KG1 (cell line): ENCODE data around the gene CLCN4.

Experiments
- DNase-seq: peaks from one replicate; lab custom pipeline; 2025; lab: John Stamatoyannopoulos, UW

The CLCN4 gene

DNA sequence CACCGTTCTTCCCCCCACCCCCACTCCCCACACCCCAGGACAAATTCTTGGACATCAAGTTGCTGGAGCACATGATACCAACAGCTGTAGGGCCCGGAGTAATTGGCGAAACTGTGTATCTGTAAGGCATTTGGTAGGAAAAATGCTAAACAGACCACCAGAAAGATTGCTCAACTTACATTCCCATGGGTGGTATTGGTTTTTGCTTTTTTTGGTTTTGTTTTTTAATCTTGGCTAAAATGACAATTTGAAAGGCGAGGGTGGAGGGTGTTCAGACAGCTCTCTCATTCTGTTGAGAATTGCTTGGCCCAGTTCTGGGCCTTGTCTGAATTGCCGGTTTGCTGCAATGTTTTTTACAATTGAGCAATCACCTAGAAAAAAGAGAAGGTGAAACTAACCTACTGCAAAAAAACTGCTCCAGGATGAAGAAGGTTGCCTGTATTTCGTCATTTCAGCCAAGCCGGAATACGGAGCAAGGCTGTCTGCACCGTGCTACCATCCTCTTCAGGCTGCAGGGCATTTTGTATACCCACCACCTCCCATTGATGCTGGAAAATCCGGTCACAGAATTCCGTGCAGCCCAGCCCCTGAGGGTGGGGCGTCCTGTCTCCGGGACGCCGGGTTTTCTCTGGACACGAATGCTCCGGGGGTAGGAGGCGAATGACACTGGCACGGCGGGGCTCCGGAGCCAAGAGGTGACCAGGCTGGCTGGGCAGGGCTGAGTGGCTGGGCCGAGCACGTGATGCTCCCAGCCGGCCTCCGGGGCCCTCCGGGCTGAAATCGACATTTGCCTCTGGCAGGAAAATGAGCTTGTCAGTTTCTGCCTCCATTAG lies at the start of gene CLCN4:
Gene CLCN4 (plus strand): TSS at position 777 of the 833 bp plus-strand sequence. CDS start 28,058 bp downstream, outside the sequence.
- DNase-seq: no peak

- DNase-seq: no peak
These were observed 49.3 kb upstream of the CLCN4 start for GRCh38 chrX:10107483-10107882.

DNA sequence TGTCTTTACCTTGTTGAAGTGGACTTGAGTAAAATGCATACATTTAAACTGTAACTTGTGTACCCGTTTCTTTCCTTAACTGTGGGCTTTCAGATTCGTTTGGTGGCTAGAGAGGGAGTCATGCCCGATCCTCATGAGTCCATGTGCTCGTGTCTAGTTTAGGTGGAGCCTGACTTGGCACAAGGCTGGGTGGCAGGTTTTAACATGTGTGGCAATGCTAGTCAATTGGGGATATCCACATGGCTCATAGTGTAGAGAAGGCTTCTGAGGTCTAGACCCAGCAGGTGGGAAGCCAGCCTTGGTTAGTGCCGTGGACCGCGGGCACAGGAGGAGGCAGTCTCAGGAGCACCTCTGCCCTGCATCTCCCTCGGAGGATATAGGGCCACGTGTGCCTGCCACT lies 48.5 kb upstream of the CLCN4 start:
- DNase-seq: no peak

DNA sequence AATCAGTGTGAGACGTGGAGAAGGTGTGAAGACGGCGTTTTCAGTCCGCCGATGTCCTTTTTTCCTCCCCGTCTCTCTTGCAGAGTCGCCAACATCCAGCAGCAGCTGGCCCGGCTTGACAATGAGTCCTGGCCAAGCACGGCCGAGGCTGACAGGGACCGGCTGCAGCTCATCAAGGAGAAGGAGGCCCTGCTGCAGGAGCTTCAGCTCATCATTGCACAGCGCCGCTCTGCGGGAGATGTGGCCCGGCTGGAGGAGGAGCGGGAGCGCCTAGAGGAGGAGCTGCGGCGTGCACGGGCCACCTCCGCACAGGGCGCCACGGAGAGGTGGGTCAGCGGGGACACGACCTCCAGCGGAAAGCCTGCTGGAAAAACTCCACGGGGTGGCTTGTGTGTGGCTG lies 47.1 kb upstream of the CLCN4 start:
- DNase-seq: no peak

DNA sequence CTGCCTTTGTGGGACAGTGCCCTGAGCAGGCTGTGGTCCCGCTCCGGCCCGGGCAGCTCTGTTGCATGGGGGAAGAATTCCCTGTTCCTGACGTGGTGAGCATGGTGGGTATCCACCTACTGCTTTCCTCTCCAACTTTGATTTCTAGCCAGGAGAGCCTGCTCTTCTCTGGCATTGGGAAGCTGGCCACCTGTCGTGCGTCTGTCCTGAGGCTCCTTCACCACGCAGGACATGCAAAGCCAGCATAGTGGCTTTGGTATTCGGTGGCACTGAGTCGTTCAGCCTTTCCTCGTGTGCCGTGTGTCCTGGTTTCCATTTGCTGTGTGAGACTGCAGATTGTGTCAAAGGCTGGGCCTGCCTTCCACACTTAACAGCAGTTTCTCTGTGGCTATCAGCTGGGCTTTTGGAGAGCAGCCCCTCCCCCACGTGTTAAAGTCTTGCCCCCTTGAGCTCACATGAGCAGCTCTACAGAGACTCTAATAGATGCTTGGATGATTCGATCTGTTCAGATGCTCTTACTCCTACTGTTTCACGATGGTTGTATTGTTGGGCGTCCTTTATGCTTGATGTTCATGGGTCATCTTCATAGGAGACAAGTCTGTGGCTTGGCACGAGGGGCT lies 46.3 kb upstream of the CLCN4 start:
- no peak for DNase-seq

DNA sequence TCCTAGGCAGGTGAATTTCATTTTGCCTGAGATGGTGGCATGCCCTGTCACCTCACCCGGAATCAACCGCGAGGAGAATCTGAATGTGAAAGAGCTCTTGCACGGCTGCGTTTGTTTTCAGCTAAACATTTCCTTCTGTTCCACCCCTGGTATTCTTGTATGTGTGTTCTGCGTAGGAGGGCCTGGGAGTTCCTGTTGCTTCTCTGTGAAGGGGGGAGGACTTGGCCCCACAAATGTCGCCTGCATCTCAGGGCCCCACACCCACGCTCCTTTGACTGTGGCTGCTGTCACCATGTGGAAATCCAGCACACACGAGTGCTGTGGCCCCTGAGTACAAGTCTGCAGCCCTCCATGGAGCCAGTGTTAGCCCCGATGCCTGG lies 45.8 kb upstream of the CLCN4 start:
- no peak for DNase-seq

- DNase-seq: peak; percentile 29
These were observed 45.2 kb upstream of the CLCN4 start for GRCh38 chrX:10111364-10112148.

DNA sequence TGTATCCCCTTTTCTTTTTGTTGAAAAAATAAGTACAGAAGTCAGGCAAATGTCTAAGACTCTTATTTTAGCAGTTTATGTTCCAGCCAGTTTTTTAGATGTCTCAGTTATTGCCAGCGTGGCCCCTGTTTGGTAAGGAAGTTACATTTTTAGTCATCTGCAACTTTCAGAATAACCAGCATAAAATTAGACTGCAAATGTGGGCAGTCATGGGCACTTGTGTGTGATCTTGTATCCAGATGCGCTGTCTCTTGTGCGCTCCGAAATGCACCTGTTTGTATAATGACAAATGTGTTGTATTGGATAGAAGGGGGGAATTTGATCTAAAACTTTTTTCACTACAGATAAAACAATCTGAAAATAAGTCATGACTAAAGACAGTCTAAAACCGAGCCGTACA lies 44.3 kb upstream of the CLCN4 start:
- DNase-seq: no peak

- no peak for DNase-seq
These were observed 41.7 kb upstream of the CLCN4 start for GRCh38 chrX:10115082-10115481.

DNA sequence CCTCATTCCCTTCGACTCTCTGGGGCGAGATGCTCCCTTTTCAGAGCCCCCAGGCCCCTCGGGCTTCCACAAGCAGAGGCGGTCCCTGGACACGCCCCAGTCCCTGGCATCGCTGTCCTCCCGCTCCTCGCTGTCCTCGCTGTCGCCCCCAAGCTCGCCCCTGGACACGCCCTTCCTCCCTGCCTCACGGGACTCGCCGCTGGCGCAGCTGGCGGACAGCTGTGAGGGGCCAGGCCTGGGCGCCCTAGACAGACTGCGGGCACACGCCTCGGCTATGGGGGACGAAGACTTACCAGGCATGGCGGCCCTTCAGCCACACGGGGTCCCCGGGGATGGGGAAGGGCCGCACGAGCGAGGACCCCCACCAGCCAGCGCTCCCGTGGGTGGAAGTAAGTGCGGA lies 39.5 kb upstream of the CLCN4 start:
- DNase-seq: no peak

- no peak for DNase-seq
These were observed 38.9 kb upstream of the CLCN4 start for GRCh38 chrX:10117864-10118377.

DNA sequence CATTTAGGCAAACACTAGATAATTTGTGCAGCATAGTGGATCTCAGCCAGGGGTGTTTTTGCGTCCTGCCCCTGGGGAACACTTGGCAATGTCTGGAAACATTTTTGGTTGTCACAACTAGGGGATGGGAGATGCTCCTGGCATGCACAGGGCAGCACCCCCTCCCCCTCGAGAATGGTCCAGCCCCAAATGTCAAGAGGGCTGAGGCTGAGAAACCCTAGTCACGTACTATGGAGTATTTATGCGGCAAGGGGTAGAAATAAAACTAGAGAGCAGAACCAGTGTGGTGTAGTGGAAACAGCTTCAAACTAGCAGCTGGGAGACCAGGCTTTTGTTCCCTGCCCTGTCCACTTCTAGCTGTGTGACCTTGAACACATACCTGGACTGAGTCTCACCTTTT lies 38.2 kb upstream of the CLCN4 start:
- DNase-seq: no peak

DNA sequence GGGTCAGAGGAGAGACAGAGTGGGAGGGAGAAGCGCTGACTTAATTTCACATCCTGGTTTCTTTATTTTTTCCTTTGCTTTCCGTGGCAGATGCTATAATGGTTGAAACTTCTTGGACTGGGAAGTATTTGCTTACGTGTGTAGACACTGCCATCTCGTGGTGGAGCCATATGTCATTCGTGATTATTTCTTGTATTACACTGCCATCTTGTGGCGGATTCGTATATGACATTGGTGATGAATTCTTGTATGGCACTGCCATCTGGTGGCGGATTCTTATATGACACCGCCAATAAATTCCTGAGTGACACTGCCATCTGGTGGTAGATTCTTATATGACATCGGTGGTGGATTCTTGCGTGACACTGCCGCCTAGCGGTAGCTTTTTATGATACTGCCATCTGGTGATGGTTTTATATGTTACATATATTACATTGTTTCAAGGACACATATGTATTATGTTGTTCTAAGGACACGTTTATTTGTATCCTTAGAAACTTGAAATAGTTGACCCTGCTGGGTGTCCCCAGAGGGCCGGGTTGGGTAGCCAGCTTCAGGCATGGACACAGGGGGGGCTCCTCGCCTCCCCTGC lies 37.3 kb upstream of the CLCN4 start:
- DNase-seq: peak; percentile 54

GRCh38 chrX:10120331-10120730 lies 36.4 kb upstream of the CLCN4 start:
- no peak for DNase-seq

DNA sequence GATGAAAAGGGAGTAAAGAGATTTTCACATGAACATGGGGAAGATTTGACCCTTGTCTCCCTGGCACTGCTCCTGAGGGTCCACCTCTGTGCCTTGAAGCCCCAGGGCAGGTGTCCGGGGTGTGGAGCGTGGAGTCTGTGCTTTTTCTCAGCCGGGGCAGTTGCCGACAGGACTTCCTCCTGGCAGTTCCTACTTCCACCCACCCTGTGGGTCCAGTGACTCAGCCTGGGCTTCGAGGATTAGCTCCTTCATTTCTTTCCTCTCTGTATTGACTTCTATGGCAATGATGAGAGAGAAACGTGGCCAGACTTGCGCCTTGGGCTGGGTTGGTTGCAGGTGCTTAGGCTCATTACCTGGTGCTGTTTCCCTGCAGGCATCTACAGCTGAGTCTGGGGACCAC lies 35.9 kb upstream of the CLCN4 start:
- no peak for DNase-seq

- DNase-seq: peak; percentile 39
These were observed 35.0 kb upstream of the CLCN4 start for GRCh38 chrX:10121787-10122186.

DNA sequence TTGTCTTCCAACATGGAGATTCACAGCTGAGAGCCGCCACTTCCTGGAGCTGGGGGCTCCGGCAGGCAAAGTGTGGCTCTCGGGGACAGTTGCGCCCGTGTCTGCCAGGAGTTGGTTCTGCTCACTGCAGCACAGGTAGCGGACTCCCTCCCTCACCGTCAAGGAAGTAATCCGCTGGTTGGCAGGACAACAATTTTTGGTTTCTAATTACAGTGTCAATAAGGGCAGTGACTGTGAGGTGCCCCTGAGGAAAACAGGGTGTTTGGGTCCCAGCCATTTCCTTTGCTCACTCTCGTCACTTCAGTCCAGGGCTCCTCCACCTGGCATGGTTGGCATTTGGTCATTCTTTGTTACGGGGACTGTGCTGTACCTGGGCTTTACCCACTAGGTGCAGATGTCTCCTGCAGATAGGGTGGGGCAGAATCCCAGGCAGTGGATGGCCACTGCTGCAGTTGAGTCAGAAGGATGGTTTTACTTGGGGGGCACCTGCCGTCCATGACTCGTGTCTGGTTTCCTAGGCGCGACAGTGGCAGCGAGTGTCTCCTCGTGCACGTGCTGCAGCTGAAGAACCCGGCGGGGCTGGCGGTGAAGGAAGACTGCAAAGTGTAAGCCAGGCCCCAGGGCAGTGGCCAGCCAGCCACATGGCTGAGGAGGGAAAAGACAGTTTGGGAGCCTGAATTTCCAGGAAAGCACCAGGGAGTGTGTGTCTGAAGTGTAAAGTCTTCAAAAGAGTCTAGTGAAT lies 32.1 kb upstream of the CLCN4 start:
- no peak for DNase-seq

- DNase-seq: no peak
These were observed 31.5 kb upstream of the CLCN4 start for GRCh38 chrX:10125248-10125615.

DNA sequence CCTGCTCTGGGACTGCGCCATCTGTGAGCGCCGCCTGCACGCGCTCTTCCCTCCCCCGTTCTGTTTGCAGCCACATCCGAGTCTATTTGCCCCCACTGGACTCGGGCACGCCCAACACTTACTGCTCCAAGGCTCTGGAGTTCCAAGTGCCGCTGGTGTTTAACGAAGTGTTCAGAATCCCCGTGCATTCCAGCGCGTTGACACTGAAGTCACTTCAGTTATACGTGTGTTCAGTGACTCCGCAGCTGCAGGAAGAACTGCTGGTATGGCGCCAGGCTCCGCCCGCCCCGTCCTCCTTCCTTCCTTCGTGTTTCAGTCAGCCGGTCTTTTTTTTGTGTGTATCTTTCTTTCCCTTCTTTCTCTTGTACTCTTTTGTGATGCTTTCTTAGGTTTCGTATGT lies 30.7 kb upstream of the CLCN4 start:
- DNase-seq: no peak

GRCh38 chrX:10126834-10127233 lies 29.9 kb upstream of the CLCN4 start:
- no peak for DNase-seq

DNA sequence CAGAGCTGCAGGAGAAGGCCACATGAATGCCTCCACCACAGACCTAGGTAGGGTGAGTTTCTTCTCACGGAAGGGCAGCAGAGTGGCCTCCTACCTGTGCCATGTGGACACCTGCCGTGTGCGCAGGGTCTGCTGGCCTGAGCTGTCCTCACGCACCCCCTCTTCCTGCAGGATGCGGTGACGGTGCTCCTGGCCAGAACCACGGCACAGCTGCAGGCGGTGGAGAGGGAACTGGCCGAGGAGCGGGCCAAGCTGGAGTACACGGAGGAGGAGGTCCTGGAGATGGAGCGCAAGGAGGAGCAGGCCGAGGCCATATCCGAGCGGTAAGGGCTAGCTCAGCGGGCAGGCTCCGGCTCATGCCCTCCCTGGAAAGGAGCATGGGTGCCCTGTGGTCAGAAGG lies 28.4 kb upstream of the CLCN4 start:
- no peak for DNase-seq

DNA sequence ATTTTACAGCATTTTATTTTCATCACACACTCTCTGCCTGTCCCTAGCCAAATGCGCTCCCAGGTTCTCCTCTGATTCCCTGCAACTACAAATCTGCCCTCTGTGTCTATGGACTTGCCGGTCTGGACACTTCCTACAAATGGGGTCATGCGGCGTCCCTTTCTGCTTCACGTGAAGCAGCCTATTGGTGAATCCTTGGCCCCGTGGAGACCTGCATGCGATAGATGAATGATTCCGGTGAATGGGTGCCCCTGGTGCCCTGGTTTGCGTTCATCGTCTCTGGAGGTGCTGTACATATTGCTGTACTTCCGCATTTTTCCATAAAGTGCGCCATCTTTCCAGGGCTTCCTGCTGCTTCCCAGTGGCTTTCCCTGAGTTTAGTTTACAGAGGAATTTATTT lies 27.5 kb upstream of the CLCN4 start:
- no peak for DNase-seq
